ENCODE results near the gene EFCAB6.

DNA sequence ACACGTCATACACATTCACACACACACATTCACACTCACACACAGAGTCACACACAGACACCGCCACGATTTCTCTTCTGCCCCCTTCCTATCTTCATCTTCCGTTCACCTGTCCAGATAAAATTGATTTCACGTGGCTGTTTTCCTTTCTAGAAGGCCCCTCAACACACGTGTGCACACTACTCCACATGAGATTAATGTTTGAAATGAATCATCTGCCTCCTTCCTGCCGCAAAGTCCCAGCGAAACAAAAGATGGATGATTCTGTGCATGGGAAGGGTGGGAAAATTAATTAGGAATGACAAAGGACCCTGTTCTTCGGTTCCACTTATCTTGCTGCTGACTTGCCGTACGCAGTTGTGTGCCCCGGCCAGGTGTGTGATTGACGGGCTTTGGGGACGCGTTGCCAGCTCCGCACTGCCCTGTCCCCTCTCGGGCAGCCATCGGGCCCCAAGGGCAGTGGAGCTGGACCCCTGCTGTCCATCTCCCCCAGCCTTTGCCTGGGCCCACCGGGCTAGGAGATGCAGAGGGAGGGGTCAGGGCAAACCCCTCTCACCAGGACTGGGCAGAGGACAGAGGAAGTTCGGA is 326.5 kb downstream of the EFCAB6 start:
- TF ChIP-seq YY1 (IDR thresholded peaks at IDR 0.05) (no peak), TAF1 (conservative IDR thresholded peaks at IDR 0.05) (no peak), SP1 (IDR thresholded peaks at IDR 0.05) (no peak), EGR1 (IDR thresholded peaks at IDR 0.05; ENCODE audit: low read depth in 2 of 2) (no peak), JUND (IDR thresholded peaks at IDR 0.05) (no peak), FOXA1 (IDR thresholded peaks at IDR 0.05) (no peak)
- TF ChIP-seq, protein P1, sequence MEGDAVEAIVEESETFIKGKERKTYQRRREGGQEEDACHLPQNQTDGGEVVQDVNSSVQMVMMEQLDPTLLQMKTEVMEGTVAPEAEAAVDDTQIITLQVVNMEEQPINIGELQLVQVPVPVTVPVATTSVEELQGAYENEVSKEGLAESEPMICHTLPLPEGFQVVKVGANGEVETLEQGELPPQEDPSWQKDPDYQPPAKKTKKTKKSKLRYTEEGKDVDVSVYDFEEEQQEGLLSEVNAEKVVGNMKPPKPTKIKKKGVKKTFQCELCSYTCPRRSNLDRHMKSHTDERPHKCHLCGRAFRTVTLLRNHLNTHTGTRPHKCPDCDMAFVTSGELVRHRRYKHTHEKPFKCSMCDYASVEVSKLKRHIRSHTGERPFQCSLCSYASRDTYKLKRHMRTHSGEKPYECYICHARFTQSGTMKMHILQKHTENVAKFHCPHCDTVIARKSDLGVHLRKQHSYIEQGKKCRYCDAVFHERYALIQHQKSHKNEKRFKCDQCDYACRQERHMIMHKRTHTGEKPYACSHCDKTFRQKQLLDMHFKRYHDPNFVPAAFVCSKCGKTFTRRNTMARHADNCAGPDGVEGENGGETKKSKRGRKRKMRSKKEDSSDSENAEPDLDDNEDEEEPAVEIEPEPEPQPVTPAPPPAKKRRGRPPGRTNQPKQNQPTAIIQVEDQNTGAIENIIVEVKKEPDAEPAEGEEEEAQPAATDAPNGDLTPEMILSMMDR (IDR thresholded peaks at IDR 0.05; ENCODE audit: low read depth, low read length, missing input control) = no peak
- TF ChIP-seq, protein P2, sequence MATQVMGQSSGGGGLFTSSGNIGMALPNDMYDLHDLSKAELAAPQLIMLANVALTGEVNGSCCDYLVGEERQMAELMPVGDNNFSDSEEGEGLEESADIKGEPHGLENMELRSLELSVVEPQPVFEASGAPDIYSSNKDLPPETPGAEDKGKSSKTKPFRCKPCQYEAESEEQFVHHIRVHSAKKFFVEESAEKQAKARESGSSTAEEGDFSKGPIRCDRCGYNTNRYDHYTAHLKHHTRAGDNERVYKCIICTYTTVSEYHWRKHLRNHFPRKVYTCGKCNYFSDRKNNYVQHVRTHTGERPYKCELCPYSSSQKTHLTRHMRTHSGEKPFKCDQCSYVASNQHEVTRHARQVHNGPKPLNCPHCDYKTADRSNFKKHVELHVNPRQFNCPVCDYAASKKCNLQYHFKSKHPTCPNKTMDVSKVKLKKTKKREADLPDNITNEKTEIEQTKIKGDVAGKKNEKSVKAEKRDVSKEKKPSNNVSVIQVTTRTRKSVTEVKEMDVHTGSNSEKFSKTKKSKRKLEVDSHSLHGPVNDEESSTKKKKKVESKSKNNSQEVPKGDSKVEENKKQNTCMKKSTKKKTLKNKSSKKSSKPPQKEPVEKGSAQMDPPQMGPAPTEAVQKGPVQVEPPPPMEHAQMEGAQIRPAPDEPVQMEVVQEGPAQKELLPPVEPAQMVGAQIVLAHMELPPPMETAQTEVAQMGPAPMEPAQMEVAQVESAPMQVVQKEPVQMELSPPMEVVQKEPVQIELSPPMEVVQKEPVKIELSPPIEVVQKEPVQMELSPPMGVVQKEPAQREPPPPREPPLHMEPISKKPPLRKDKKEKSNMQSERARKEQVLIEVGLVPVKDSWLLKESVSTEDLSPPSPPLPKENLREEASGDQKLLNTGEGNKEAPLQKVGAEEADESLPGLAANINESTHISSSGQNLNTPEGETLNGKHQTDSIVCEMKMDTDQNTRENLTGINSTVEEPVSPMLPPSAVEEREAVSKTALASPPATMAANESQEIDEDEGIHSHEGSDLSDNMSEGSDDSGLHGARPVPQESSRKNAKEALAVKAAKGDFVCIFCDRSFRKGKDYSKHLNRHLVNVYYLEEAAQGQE (IDR thresholded peaks at IDR 0.05) = no peak
- TF ChIP-seq, protein P3, sequence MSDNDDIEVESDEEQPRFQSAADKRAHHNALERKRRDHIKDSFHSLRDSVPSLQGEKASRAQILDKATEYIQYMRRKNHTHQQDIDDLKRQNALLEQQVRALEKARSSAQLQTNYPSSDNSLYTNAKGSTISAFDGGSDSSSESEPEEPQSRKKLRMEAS (IDR thresholded peaks at IDR 0.05) = no peak
- TF ChIP-seq, protein P4, sequence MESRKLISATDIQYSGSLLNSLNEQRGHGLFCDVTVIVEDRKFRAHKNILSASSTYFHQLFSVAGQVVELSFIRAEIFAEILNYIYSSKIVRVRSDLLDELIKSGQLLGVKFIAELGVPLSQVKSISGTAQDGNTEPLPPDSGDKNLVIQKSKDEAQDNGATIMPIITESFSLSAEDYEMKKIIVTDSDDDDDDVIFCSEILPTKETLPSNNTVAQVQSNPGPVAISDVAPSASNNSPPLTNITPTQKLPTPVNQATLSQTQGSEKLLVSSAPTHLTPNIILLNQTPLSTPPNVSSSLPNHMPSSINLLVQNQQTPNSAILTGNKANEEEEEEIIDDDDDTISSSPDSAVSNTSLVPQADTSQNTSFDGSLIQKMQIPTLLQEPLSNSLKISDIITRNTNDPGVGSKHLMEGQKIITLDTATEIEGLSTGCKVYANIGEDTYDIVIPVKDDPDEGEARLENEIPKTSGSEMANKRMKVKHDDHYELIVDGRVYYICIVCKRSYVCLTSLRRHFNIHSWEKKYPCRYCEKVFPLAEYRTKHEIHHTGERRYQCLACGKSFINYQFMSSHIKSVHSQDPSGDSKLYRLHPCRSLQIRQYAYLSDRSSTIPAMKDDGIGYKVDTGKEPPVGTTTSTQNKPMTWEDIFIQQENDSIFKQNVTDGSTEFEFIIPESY (IDR thresholded peaks at IDR 0.05) = no peak
- TF ChIP-seq, protein P5, sequence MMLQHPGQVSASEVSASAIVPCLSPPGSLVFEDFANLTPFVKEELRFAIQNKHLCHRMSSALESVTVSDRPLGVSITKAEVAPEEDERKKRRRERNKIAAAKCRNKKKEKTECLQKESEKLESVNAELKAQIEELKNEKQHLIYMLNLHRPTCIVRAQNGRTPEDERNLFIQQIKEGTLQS (IDR thresholded peaks at IDR 0.05) = no peak
